HG02970 (cell line): ENCODE results near the gene MTHFD1.
A peak's percentile ranks its signal among the peaks of the same experiment; 100 is the strongest.
"Not testable (repeated sequence)": the region's sequence is repeated elsewhere in the genome, so short reads cannot be mapped to it uniquely, and the experiment has no call there.

Source experiments
- ATAC-seq: cut with Tn5 transposase; IDR thresholded peaks from one replicate; pipeline ENCODE4 v1.9.1; 2021; ENCODE audit warnings: mild to moderate bottlenecking, moderate library complexity, moderate number of reproducible peaks; ENCODE audit not compliant: unreplicated experiment, low FRiP score

MTHFD1 gene

GRCh38 chr14:64387782-64388532, at the start of gene MTHFD1:
TSS of gene MTHFD1 (plus strand) at chr14:64388353. CDS start at chr14:64388428, 75 bp downstream.
- ATAC-seq = peak; percentile 79

DNA sequence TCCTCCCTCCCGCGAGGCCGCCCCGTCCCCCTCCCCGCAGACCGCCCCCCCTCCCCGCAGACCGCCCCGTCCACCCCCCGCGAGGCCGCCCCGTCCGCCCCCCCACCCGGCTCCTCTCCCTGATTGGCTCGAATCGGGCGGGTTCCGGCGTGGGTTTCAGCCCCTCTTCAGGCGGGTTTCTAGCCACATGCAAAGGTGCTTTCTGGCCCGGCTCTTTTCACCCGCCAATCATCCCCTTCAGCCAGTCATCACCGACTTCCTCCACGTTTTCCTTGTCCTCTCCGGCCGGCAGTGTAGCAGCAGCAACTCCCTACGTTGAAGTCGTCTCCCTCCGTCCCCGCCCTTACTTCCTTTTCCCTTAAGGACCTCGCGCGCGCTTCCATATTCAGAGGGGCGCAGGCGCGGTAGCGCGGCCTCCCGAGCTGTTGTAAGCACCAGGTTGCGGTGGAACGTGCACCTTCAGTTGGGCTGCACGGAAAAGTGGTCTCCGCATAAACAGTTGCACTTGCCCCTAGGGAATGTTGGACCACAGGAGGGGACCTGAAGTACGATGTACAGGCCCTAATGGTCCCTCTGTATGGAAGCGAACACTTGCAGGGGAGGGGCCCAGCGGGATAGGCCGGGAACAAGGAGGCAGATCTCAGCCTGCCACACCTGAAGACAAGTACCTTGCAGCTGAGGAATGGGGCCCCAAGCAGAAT, 49.4 kb upstream of the MTHFD1 start:
- ATAC-seq = peak; percentile 89

DNA sequence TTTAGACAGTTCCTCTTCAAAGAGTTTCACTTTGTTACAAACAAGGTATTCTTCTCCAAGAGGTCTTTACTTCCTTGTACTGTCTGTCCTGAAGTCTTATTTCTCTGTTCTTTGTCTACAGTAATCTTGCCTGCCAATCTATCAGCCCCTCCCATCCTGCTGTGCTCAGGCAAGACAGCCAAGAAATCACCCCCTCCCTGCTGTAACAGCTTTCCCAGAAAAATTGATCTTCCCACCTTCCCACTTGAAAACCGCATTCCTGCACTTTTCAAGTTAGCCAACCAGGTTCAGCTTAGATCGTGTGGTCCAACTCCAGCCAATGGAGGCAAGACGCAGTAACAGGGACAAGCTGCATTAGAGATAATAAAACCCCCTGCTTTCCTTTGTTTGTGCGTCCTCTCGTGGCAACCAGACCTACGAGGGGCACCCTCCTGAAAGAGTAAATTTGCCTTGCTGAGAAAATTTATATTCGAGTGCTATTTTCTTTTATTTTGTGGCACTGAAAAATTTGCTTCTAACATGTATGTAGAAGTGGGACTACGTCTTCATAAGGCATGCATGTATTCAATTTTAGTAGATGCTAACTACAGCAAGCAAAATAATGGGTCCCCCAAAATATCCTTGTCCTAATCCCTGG, 47.5 kb upstream of the MTHFD1 start:
- no peak for ATAC-seq

DNA sequence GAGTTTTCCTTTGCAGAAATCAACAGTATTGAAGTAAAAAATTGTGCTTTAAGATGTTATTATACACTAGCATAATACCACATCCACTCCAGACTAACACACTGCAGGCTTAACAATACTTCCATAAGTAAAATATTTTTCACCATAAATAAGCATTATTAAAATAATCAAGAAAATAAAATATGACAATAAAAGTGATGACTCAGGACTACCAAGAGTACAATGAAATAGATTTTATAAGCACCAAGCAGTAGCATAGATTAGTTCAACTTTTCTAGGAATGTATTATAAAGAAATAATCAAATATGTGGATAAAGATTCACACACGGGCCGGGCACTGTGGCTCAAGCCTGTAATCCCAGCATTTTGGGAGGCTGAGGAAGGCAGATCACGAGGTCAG, 40.4 kb upstream of the MTHFD1 start:
- no peak for ATAC-seq

- ATAC-seq = no peak
Observed at GRCh38 chr14:64349741-64350490, 38.2 kb upstream of the MTHFD1 start.

DNA sequence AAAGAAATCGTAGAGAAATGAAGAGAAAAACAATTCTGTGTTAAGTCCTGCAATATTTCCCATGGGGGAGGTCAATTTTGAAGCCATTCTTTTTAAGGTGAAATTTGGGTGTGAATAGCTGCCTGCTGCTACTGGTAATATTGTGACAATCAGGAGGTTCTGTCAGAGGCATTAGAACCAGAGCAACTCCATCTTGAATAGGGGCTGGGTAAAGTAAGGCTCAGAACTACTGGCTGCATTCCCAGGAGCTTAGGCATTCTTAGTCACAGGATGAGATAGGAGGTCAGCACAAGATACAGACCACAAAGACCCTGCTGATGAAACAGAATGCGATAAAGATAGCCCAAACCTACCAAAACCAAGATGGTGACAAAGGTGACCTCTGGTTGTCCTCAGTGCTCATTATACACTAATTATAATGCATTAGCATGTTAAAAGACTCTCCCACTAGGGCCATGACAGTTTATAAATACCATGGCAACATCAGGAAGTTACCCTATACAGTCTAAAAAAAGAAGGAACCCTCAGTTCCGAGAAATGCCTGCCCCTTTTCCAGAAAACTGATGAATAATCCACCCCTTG, 24.8 kb upstream of the MTHFD1 start:
- ATAC-seq = no peak

- ATAC-seq = no peak
Observed at GRCh38 chr14:64364907-64365306, 23.2 kb upstream of the MTHFD1 start.

DNA sequence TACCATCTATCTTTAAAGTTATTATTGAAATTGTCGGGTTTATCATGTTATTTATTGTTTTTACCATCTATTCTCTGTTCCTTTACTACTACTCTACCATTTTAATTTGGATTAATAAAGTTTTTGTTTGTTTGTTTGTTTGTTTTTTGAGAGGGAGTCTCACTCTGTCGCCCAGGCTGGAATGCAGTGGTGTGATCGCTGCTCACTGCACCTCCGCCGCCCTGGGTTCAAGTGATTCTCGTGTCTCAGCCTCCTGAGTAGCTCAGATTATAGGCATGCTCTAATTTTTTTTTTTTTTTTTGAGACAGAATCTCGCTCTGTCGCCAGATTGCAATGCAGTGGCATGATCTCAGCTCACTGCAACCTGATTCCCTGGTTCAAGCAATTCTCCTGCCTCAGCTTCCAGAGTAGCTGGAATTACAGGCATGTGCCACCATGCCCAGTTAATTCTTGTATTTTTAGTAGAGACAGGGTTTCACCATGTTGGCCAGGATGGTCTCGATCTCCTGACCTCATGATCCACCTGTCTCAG, 22.7 kb upstream of the MTHFD1 start:
- ATAC-seq = not testable (repeated sequence)

DNA sequence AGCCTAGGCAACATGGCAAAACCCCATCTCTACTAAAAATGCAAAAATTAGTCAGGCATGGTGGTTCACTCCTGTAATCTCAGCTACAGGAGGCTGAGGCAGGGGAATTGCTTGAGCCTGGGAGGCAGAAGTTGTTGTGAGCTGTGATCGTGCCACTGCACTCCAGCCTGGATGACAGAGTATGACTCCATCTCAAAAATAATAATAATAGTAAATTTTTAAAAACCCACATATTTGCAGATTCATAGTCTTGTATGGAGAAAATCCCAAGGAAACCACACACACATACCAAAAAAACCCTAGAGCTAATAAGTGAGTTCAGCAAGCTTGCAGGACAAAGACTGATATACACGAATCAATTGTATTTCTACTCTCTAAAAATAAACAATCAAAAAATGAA, 19.0 kb upstream of the MTHFD1 start:
- ATAC-seq = no peak

DNA sequence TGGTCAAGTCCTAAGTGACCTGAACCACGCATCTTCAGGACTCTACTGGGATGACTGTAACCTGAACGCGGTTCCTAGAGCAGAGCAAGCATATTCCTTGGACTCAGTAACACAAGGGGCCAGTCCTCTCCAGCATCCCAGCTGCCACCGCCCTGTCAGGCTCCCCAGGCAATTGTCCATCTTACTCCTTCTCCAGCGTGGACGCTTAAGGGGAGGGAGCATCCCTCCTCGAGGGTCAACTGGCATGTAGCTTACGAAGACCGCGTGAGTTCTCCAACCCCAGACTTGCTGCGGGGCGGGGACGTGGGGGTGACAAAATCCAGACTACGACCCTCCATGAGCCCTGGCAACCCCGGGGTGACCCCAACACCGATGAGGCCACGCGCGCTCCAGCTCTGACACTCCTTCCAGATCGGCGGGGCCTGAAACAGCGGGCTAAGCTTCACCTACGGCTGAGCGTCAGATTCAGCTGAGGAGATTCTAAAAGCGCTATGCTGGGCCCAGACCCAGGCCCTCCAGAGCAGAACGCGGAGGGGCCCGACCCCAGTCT, 846 bp upstream of the MTHFD1 start:
- ATAC-seq = no peak

DNA sequence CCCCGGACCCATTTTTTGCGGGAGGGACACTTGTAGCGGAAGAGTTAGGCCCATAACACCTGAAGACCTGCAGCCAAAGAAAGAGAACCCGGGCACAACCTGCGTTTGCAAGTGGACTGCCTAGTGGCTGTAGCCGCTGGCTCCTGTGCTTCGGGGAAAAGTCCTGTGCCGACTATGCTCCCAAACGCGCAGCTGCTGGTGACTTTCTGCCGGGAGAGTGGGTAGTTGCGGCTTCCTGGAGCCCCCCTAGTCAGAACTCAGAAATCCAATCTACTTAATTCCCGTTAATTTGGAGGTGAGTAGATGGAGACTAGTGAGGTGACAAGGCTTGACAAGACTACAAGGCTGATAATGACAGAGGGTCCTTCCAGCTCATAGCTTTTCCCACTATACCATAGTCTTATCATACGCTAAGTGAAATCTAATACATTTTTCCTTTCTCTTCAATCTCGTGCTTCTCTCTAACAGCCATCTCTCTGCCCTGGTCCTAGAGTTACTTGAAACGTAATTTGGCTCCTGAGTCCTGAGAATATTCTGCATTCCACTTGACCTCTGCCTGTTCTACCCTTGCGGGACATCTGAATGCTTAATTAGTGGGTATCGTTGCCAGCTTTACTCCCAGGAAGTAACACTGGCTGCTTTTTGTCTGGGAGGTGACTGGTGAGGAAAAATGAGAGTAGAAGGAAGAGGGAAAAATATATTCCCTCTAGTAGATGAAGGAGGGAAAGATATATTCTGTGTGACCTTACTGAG, 556 bp downstream of the MTHFD1 start:
- peak; percentile 13 for ATAC-seq

- ATAC-seq = no peak
Observed at GRCh38 chr14:64391113-64391725, 3.1 kb downstream of the MTHFD1 start.

- no peak for ATAC-seq
Observed at GRCh38 chr14:64391986-64392385, 3.8 kb downstream of the MTHFD1 start.

- not testable (repeated sequence) for ATAC-seq
Observed at GRCh38 chr14:64393189-64393726, 5.1 kb downstream of the MTHFD1 start.

GRCh38 chr14:64394423-64394822, 6.3 kb downstream of the MTHFD1 start:
- no peak for ATAC-seq

- no peak for ATAC-seq
Observed at GRCh38 chr14:64394977-64395633, 7.0 kb downstream of the MTHFD1 start.

GRCh38 chr14:64400829-64401459, 12.8 kb downstream of the MTHFD1 start:
- ATAC-seq = no peak
